HG03354 (cell line): ENCODE results near the gene ST6GAL2.

Experiments used
- ATAC-seq: cut with Tn5 transposase; IDR thresholded peaks from one replicate; pipeline ENCODE4 v1.9.1; 2021; ENCODE audit warnings: mild to moderate bottlenecking; ENCODE audit not compliant: unreplicated experiment, poor library complexity, severe bottlenecking

The ST6GAL2 gene

GRCh38 chr2:106764614-106765013 is 121.4 kb downstream of the ST6GAL2 start:
- ATAC-seq: no peak

GRCh38 chr2:106759966-106760365 is 126.0 kb downstream of the ST6GAL2 start:
- ATAC-seq: no peak

DNA sequence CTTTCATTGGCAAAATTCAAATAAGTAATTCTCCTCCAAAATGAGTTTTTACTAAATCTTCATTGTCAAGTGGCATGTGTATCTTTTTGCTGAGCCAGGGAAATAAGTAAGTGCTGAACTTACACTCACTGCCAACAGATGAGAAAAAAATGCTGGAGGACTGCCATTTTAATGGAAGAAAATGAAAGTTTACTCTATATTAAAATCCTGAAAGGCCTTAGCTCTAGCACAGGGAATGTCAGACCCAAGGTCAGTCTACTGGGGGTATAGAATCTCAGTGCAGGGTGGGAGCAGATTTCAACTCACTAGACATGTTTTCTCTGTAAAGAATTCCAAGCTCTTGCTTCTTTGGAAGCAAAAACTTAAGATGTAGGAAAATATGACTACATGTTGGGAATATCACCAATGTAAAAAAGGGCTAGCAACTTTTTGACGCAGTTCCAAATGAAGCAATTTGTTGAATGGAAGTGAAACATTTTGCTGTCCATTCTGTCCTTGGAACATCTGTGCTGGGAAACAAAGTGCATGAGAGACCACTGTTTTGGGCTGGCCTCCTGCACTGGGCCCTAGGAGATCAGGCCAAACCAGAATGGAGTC is 127.0 kb downstream of the ST6GAL2 start:
- no peak for ATAC-seq
